ENCODE data around the gene TRIM17.

DNA sequence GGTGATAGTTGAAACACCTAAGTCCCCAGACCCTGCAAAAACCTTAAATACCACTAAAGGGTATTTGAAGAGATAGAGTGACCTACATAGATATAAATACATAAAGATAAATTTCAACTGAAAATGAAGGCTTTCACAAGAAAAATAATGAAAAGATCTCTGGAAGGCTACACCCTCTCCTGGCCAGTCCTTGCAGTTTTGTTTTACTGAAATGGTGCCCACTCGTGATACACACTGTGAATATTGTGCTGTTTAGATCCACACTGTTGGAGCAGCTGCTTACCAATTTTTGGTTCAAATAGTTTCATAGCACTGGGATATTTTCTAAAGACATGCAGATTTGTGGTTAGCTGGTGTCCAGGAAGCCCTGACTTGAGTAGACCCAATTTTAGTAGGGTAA lies 39.1 kb upstream of the TRIM17 start:
- TF ChIP-seq, protein P1, sequence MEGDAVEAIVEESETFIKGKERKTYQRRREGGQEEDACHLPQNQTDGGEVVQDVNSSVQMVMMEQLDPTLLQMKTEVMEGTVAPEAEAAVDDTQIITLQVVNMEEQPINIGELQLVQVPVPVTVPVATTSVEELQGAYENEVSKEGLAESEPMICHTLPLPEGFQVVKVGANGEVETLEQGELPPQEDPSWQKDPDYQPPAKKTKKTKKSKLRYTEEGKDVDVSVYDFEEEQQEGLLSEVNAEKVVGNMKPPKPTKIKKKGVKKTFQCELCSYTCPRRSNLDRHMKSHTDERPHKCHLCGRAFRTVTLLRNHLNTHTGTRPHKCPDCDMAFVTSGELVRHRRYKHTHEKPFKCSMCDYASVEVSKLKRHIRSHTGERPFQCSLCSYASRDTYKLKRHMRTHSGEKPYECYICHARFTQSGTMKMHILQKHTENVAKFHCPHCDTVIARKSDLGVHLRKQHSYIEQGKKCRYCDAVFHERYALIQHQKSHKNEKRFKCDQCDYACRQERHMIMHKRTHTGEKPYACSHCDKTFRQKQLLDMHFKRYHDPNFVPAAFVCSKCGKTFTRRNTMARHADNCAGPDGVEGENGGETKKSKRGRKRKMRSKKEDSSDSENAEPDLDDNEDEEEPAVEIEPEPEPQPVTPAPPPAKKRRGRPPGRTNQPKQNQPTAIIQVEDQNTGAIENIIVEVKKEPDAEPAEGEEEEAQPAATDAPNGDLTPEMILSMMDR (IDR thresholded peaks at IDR 0.05), result peak in 3 of 6 experiments; percentile 12 to 19 (median 16)
- no peak for TF ChIP-seq POLR2A (IDR thresholded peaks at IDR 0.05)

Measured in adrenal gland (tissue), 5 donors.